Measurements from ENCODE around the gene ITM2C.

DNA sequence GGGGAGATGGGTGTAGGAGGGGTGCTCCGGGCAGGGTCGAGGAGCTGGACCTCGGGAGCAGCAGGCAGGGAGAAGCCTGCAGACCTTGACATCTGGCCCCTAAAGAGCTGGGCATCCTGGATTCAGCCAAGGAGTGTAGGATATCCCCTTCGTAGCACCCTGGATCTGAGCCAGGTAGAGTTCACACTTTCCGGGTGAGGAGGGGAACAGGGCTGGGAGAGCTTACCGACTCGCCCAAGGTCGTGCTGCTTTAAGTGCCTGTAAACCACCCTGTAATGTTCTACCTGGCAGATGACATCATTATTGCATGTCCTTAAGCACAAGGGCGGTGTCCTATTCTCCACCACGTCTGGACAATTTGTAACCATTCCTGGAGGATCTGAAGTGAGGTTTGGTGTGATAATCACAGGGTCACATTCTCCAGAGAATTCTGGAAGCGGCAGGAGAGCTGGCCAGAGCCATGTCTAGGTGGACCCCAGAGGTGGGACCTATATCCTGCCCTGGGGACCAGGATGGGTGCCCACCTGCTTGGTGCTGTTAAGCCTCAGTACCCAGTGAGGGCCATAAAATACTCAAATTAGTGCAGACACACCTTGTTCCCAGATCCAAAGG is 14.6 kb downstream of the ITM2C start:
- TF ChIP-seq ZNF274 (IDR thresholded peaks at IDR 0.05; ENCODE audit: low read length), result no peak
- no peak for TF ChIP-seq ZNF274 (tag by site-specific recombination; IDR thresholded peaks at IDR 0.05; ENCODE audit: borderline replicate concordance)
- no peak for TF ChIP-seq ZNF571 (tag by site-specific recombination; IDR thresholded peaks at IDR 0.05)

Measured in HEK293 (cell line).